Adipose tissue (tissue), 3 donors: Measurements from ENCODE around the gene PCDHB12. TPM values are rescaled to one million over a fixed set of nuclear protein-coding genes. Genes with fewer than 3 reads are reported as not detected.
"Not testable (repeated sequence)": the region's sequence is repeated elsewhere in the genome, so short reads cannot be mapped to it uniquely, and the experiment has no call there.

Source experiments
- H3K27ac ChIP-seq: one replicate; pipeline ENCODE4 v1.5.1; 2013; ENCODE audit warnings: low read depth, low read length
- WGBS, 3 donors: extraction: QIAGEN DNeasy Blood & Tissue Kit; methylation state at CpG; one replicate each; pipeline ENCODE4 v1.1.7; 2013; 5-methylcytosine and 5-hydroxymethylcytosine counted together
- polyA plus RNA-seq, 3 donors: library from polyadenylated mRNA; stranded (reverse); fragments of 200-250 nt; gene quantifications; one replicate each; pipeline ENCODE4 v1.2.3, GENCODE V29; 2013
- donor health status: healthy with polysubstance abuse.
- donor health status: Bipolar disorder and iron deficiency.
- donor health status: healthy.

The PCDHB12 gene
- polyA plus RNA-seq, 3 donors = 0.81 to 1.2 (median 1.2) TPM

GRCh38 chr5:141246971-141247370 lies 38.5 kb downstream of the PCDHB12 start:
- 34 to 43% (median 42%) methylated on average over 19 to 32 of the region's 42 CpGs for WGBS, 3 donors
- not testable (repeated sequence) for H3K27ac ChIP-seq

GRCh38 chr5:141247434-141247833 lies 38.9 kb downstream of the PCDHB12 start:
- WGBS, 3 donors = 42 to 45% (median 43%) methylated on average over 33 to 34 of the region's 34 CpGs
- H3K27ac ChIP-seq = not testable (repeated sequence)

GRCh38 chr5:141250576-141250975 lies 42.1 kb downstream of the PCDHB12 start:
- no peak overlapping the region for H3K27ac ChIP-seq

- no peak overlapping the region for H3K27ac ChIP-seq
Observed at GRCh38 chr5:141258464-141258863, 49.9 kb downstream of the PCDHB12 start.

- H3K27ac ChIP-seq = no peak overlapping the region
Observed at GRCh38 chr5:141258948-141259347, 50.4 kb downstream of the PCDHB12 start.

- WGBS, 3 donors = 65 to 70% (median 67%) methylated on average over 5 of the region's 5 CpGs
- H3K27ac ChIP-seq = no peak overlapping the region
Observed at GRCh38 chr5:141260458-141261237, 52.1 kb downstream of the PCDHB12 start.

- WGBS, 3 donors = 30 to 83% (median 78%) methylated on average over 1 of the region's 1 CpG
- H3K27ac ChIP-seq = no peak overlapping the region
Observed at GRCh38 chr5:141261238-141261546, 52.7 kb downstream of the PCDHB12 start.

Other genes with a start within 250 kb of the PCDHB12 start
- gene PCDHAC2, start 242.2 kb upstream of the PCDHB12 start, polyA plus RNA-seq = under 1 TPM; 0.11 to 0.28 (median 0.25) TPM
- under 1 TPM in 1 of 3 donors, not detected in 2; 0.05 TPM for gene PCDHB1, start 157.3 kb upstream of the PCDHB12 start, polyA plus RNA-seq
- gene PCDHB2, start 114.1 kb upstream of the PCDHB12 start, polyA plus RNA-seq = 1 to 10 TPM in 1 of 3 donors, under 1 TPM in 2; 0.74 to 3.2 (median 0.79) TPM
- gene PCDHB3, start 108.2 kb upstream of the PCDHB12 start, polyA plus RNA-seq = 1 to 10 TPM in 1 of 3 donors, under 1 TPM in 2; 0.48 to 1.4 (median 0.90) TPM
- 1 to 10 TPM in 2 of 3 donors, under 1 TPM in 1; 0.90 to 2.9 (median 1.9) TPM for gene PCDHB4, start 86.9 kb upstream of the PCDHB12 start, polyA plus RNA-seq
- 1 to 10 TPM; 1.3 to 5.8 (median 1.6) TPM for gene PCDHB5, start 73.5 kb upstream of the PCDHB12 start, polyA plus RNA-seq
- under 1 TPM in 2 of 3 donors, not detected in 1; 0.33 to 0.46 TPM for gene PCDHB6, start 58.7 kb upstream of the PCDHB12 start, polyA plus RNA-seq
- gene PCDHB7, start 36.1 kb upstream of the PCDHB12 start, polyA plus RNA-seq = 1 to 10 TPM in 1 of 3 donors, under 1 TPM in 2; 0.20 to 1.5 (median 0.79) TPM
- gene PCDHB8, start 30.9 kb upstream of the PCDHB12 start, polyA plus RNA-seq = 1 to 10 TPM in 1 of 3 donors, under 1 TPM in 1, not detected in 1; 0.42 to 1.2 TPM
- 1 to 10 TPM in 1 of 3 donors, under 1 TPM in 2; 0.72 to 1.4 (median 0.90) TPM for gene PCDHB16, start 26.3 kb upstream of the PCDHB12 start, polyA plus RNA-seq
- gene PCDHB9, start 21.6 kb upstream of the PCDHB12 start, polyA plus RNA-seq = under 1 TPM; 0.38 to 0.88 (median 0.79) TPM
- gene PCDHB10, start 16.4 kb upstream of the PCDHB12 start, polyA plus RNA-seq = 1 to 10 TPM in 1 of 3 donors, under 1 TPM in 2; 0.41 to 1.1 (median 0.67) TPM
- gene PCDHB11, start 9.1 kb upstream of the PCDHB12 start, polyA plus RNA-seq = 1 to 10 TPM in 2 of 3 donors, under 1 TPM in 1; 0.45 to 1.4 (median 1.0) TPM
- gene PCDHB13, start 5.2 kb downstream of the PCDHB12 start, polyA plus RNA-seq = 1 to 10 TPM in 2 of 3 donors, under 1 TPM in 1; 0.34 to 1.7 (median 1.3) TPM
- 1 to 10 TPM; 1.3 to 2.5 (median 1.4) TPM for gene PCDHB14, start 14.6 kb downstream of the PCDHB12 start, polyA plus RNA-seq
- gene PCDHB15, start 36.7 kb downstream of the PCDHB12 start, polyA plus RNA-seq = 1 to 10 TPM in 2 of 3 donors, under 1 TPM in 1; 0.79 to 3.2 (median 2.0) TPM
- under 1 TPM in 1 of 3 donors, not detected in 2; 0.03 TPM for gene SLC25A2, start 95.3 kb downstream of the PCDHB12 start, polyA plus RNA-seq
- gene TAF7, start 112.1 kb downstream of the PCDHB12 start, polyA plus RNA-seq = 10 to 100 TPM; 32.2 to 62.0 (median 59.1) TPM
- gene PCDHGA1, start 121.8 kb downstream of the PCDHB12 start, polyA plus RNA-seq = under 1 TPM in 2 of 3 donors, not detected in 1; 0.10 to 0.25 TPM
- gene PCDHGA2, start 130.0 kb downstream of the PCDHB12 start, polyA plus RNA-seq = 1 to 10 TPM in 1 of 3 donors, under 1 TPM in 2; 0.56 to 1.3 (median 0.89) TPM
- gene PCDHGA3, start 135.1 kb downstream of the PCDHB12 start, polyA plus RNA-seq = under 1 TPM; 0.45 to 0.82 (median 0.54) TPM
- under 1 TPM; 0.11 to 0.36 (median 0.30) TPM for gene PCDHGB1, start 141.4 kb downstream of the PCDHB12 start, polyA plus RNA-seq
- under 1 TPM; 0.34 to 0.98 (median 0.82) TPM for gene PCDHGA4, start 146.3 kb downstream of the PCDHB12 start, polyA plus RNA-seq
- under 1 TPM; 0.58 to 0.90 (median 0.71) TPM for gene PCDHGB2, start 151.3 kb downstream of the PCDHB12 start, polyA plus RNA-seq
- gene PCDHGA5, start 155.4 kb downstream of the PCDHB12 start, polyA plus RNA-seq = under 1 TPM; 0.34 to 0.52 (median 0.43) TPM
- gene PCDHGB3, start 161.5 kb downstream of the PCDHB12 start, polyA plus RNA-seq = under 1 TPM; 0.34 to 0.52 (median 0.40) TPM
- gene PCDHGA6, start 165.2 kb downstream of the PCDHB12 start, polyA plus RNA-seq = 1 to 10 TPM in 1 of 3 donors, under 1 TPM in 2; 0.45 to 1.3 (median 0.83) TPM
- under 1 TPM; 0.11 to 0.38 (median 0.31) TPM for gene PCDHGA7, start 174.0 kb downstream of the PCDHB12 start, polyA plus RNA-seq
- 1 to 10 TPM in 1 of 3 donors, under 1 TPM in 2; 0.34 to 1.2 (median 0.60) TPM for gene PCDHGB4, start 179.0 kb downstream of the PCDHB12 start, polyA plus RNA-seq
- under 1 TPM; 0.07 to 0.45 (median 0.10) TPM for gene PCDHGA8, start 183.9 kb downstream of the PCDHB12 start, polyA plus RNA-seq
- gene PCDHGB5, start 189.2 kb downstream of the PCDHB12 start, polyA plus RNA-seq = 1 to 10 TPM in 2 of 3 donors, under 1 TPM in 1; 0.11 to 3.1 (median 2.3) TPM
- under 1 TPM; 0.51 to 0.89 (median 0.67) TPM for gene PCDHGA9, start 194.1 kb downstream of the PCDHB12 start, polyA plus RNA-seq
- gene PCDHGB6, start 199.3 kb downstream of the PCDHB12 start, polyA plus RNA-seq = 1 to 10 TPM; 1.0 to 2.4 (median 1.0) TPM
- gene PCDHGA10, start 204.3 kb downstream of the PCDHB12 start, polyA plus RNA-seq = 1 to 10 TPM in 1 of 3 donors, under 1 TPM in 2; 0.64 to 1.8 (median 0.79) TPM
- gene PCDHGB7, start 209.0 kb downstream of the PCDHB12 start, polyA plus RNA-seq = 1 to 10 TPM; 2.3 to 4.9 (median 2.6) TPM
- 1 to 10 TPM in 1 of 3 donors, under 1 TPM in 2; 0.32 to 1.1 (median 0.79) TPM for gene PCDHGA11, start 212.3 kb downstream of the PCDHB12 start, polyA plus RNA-seq
- gene PCDHGA12, start 221.8 kb downstream of the PCDHB12 start, polyA plus RNA-seq = 1 to 10 TPM in 2 of 3 donors, under 1 TPM in 1; 0.48 to 2.0 (median 1.2) TPM